Measurements from ENCODE around the gene PLA2G4A. TPM values are rescaled to one million over a fixed set of nuclear protein-coding genes. Genes with fewer than 3 reads are reported as not detected.

PLA2G4A gene
- total RNA-seq, 1 donor from 2014 or later: 5.2 TPM

DNA sequence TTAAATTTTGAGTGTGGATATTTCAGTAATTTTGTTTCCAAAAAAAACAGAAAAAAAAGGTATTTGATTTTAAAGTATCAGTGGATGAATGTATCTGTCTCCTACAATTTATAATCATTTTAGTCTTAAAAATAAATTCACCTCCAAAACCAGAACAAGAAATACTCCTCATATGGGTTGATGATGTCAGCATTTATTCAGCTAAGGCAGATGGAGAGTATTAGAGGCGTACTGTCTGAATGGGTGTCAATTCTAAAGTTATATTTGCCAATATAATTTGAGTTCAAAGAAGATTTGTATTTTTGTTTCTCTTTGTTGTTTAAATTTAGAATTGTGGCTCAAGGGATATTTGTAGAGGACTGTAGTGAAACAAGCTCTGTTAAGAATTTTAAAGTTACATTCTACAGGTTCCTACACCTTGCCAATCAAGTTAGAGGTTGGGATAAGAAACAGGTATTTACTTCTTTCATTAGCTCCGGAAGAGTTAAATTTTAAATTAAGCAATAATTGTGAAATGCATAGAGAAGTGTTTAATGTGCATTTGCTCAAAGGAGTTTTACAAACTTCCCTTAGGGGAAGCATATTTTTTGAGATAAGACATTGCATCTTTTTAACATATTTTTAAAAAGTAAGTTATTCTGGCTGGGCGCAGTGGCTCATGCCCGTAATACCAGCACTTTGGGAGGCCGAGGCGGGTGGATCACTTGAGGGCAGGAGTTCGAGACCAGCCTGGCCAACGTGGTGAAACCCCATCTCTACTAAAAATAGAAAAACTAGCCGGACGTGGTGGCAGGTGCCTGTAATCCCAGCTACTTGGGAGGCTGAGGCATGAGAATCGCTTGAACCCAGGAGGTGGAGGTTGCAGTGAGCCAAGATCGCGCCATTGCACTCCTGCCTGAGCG, 1.2 kb downstream of the PLA2G4A start:
- no peaks in the 10 kb centered on the region for H3K9me3 ChIP-seq (ENCODE audit: control insufficient read depth in 3 of 3, low read length in 3 of 3)
- H3K27me3 ChIP-seq (ENCODE audit: control insufficient read depth in 3 of 3, insufficient read depth in 3 of 3, low read length in 3 of 3): no peaks in the 10 kb centered on the region
- peak overlapping the region in 1 of 3 donors; percentile 82 for H3K4me3 ChIP-seq (ENCODE audit: low read length in 3 of 3)
- H3K27ac ChIP-seq (ENCODE audit: low read depth, low read length): no peak overlapping the region
- no peaks in the 10 kb centered on the region for H3K36me3 ChIP-seq (ENCODE audit: control insufficient read depth in 3 of 3, insufficient read depth in 3 of 3, low read length in 3 of 3)
- no peaks in the 10 kb centered on the region for H3K4me1 ChIP-seq (ENCODE audit: control insufficient read depth in 3 of 3, insufficient read depth in 3 of 3, low read length in 3 of 3)
- no peak overlapping the region for H3K9ac ChIP-seq (ENCODE audit: low read depth in 1 of 3, low read length in 3 of 3)

DNA sequence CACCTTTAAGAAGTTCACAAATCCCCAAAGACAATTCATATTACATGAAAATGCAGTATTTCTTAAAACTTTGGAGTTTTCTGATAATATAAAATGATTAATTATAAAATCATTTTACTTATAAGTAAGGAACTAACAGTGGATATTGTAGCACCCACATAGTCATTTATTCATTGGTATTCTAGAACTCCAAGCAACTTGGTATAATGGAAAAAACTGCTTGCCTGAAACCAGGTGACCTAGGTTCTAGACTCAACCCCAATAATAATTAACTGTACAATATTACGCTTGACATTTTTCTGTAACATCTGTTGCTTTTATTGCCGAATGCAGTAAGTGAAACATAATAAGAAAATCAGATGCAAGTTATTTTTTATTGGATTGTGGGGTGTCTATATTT, 2.4 kb downstream of the PLA2G4A start:
- no peak overlapping the region for H3K9ac ChIP-seq (ENCODE audit: low read depth in 1 of 3, low read length in 3 of 3)
- H3K4me3 ChIP-seq (ENCODE audit: low read length in 3 of 3): no peak overlapping the region
- H3K27me3 ChIP-seq (ENCODE audit: control insufficient read depth in 3 of 3, insufficient read depth in 3 of 3, low read length in 3 of 3): no peaks in the 10 kb centered on the region
- no peaks in the 10 kb centered on the region for H3K36me3 ChIP-seq (ENCODE audit: control insufficient read depth in 3 of 3, insufficient read depth in 3 of 3, low read length in 3 of 3)
- no peaks in the 10 kb centered on the region for H3K9me3 ChIP-seq (ENCODE audit: control insufficient read depth in 3 of 3, low read length in 3 of 3)
- H3K4me1 ChIP-seq (ENCODE audit: control insufficient read depth in 3 of 3, insufficient read depth in 3 of 3, low read length in 3 of 3): no peaks in the 10 kb centered on the region
- H3K27ac ChIP-seq (ENCODE audit: low read depth, low read length): no peak overlapping the region

DNA sequence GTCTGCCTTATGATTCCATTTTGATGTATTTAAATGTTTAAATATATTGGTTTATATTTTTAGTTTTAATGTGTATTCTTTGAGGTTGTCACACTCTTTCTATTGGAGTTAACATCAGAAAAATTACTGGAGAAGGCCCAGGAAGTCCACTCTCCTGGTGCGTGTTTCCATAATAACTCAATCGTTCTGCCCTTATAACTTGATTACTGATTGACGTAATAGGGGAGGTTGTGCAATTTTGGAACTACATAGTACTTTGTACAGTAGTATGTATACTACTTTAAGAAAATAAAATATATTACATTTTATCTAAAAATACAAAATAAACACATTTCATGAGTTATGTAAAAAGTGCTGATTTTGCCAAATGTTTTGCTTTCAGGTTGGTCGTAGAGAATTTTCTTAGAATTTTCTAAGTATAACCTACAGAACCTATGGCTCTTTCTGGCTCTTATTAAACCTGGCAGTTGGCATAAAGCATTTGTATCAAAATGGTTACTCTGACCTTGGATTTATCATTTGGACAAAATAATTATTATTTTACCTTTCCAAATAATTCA, 5.7 kb downstream of the PLA2G4A start:
- no peaks in the 10 kb centered on the region for H3K27me3 ChIP-seq (ENCODE audit: control insufficient read depth in 3 of 3, insufficient read depth in 3 of 3, low read length in 3 of 3)
- no peak overlapping the region for H3K4me3 ChIP-seq (ENCODE audit: low read length in 3 of 3)
- peaks cover 0 to 3% (median 0%) of the 10 kb centered on the region in 3 donors for H3K4me1 ChIP-seq (ENCODE audit: control insufficient read depth in 3 of 3, insufficient read depth in 3 of 3, low read length in 3 of 3)
- no peak overlapping the region for H3K9ac ChIP-seq (ENCODE audit: low read depth in 1 of 3, low read length in 3 of 3)
- H3K9me3 ChIP-seq (ENCODE audit: control insufficient read depth in 3 of 3, low read length in 3 of 3): no peaks in the 10 kb centered on the region
- H3K36me3 ChIP-seq (ENCODE audit: control insufficient read depth in 3 of 3, insufficient read depth in 3 of 3, low read length in 3 of 3): no peaks in the 10 kb centered on the region
- no peak overlapping the region for H3K27ac ChIP-seq (ENCODE audit: low read depth, low read length)

- H3K36me3 ChIP-seq (ENCODE audit: control insufficient read depth in 3 of 3, insufficient read depth in 3 of 3, low read length in 3 of 3): no peaks in the 10 kb centered on the region
- no peak overlapping the region for H3K9ac ChIP-seq (ENCODE audit: low read depth in 1 of 3, low read length in 3 of 3)
- peaks cover 0 to 3% (median 0%) of the 10 kb centered on the region in 3 donors for H3K4me1 ChIP-seq (ENCODE audit: control insufficient read depth in 3 of 3, insufficient read depth in 3 of 3, low read length in 3 of 3)
- no peak overlapping the region for H3K27ac ChIP-seq (ENCODE audit: low read depth, low read length)
- no peaks in the 10 kb centered on the region for H3K27me3 ChIP-seq (ENCODE audit: control insufficient read depth in 3 of 3, insufficient read depth in 3 of 3, low read length in 3 of 3)
- H3K9me3 ChIP-seq (ENCODE audit: control insufficient read depth in 3 of 3, low read length in 3 of 3): no peaks in the 10 kb centered on the region
- no peak overlapping the region for H3K4me3 ChIP-seq (ENCODE audit: low read length in 3 of 3)
Measured at GRCh38 chr1:186835448-186835847, 6.7 kb downstream of the PLA2G4A start.

DNA sequence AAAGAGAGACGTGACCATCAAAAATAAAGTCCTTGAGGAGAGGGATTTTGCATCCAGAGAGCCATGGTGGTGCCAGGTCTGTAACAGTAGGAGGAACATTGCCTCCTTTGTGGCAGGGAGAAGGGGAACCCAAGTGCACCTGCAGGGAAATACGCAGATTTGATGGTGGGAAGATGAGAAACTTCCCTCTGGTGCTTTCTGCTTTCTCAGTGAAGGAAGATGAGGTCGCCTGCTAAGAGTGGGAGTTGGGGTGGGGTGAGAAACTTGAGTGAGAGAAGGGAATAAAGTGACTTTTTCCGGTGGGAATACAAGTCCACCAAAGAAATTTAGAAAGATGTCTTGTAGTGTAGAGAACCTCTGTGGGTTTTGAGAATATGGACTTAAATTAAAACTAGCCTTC, 9.1 kb downstream of the PLA2G4A start:
- Histone ChIP-seq H3K27me3 (ENCODE audit: control insufficient read depth in 3 of 3, insufficient read depth in 3 of 3, low read length in 3 of 3) (no peaks in the 10 kb centered on the region), H3K9ac (ENCODE audit: low read depth in 1 of 3, low read length in 3 of 3) (no peak overlapping the region), H3K9me3 (ENCODE audit: control insufficient read depth in 3 of 3, low read length in 3 of 3) (no peaks in the 10 kb centered on the region), H3K4me1 (ENCODE audit: control insufficient read depth in 3 of 3, insufficient read depth in 3 of 3, low read length in 3 of 3) (peaks cover 0 to 3% (median 0%) of the 10 kb centered on the region in 3 donors), H3K4me3 (ENCODE audit: low read length in 3 of 3) (no peak overlapping the region), H3K36me3 (ENCODE audit: control insufficient read depth in 3 of 3, insufficient read depth in 3 of 3, low read length in 3 of 3) (no peaks in the 10 kb centered on the region), H3K27ac (ENCODE audit: low read depth, low read length) (no peak overlapping the region)

- no peaks in the 10 kb centered on the region for H3K36me3 ChIP-seq (ENCODE audit: control insufficient read depth in 3 of 3, insufficient read depth in 3 of 3, low read length in 3 of 3)
- H3K9me3 ChIP-seq (ENCODE audit: control insufficient read depth in 3 of 3, low read length in 3 of 3): no peaks in the 10 kb centered on the region
- H3K9ac ChIP-seq (ENCODE audit: low read depth in 1 of 3, low read length in 3 of 3): no peak overlapping the region
- no peaks in the 10 kb centered on the region for H3K27me3 ChIP-seq (ENCODE audit: control insufficient read depth in 3 of 3, insufficient read depth in 3 of 3, low read length in 3 of 3)
- no peak overlapping the region for H3K27ac ChIP-seq (ENCODE audit: low read depth, low read length)
- peaks cover 0 to 3% (median 0%) of the 10 kb centered on the region in 3 donors for H3K4me1 ChIP-seq (ENCODE audit: control insufficient read depth in 3 of 3, insufficient read depth in 3 of 3, low read length in 3 of 3)
- no peak overlapping the region for H3K4me3 ChIP-seq (ENCODE audit: low read length in 3 of 3)
Measured at GRCh38 chr1:186838380-186839040, 9.8 kb downstream of the PLA2G4A start.

DNA sequence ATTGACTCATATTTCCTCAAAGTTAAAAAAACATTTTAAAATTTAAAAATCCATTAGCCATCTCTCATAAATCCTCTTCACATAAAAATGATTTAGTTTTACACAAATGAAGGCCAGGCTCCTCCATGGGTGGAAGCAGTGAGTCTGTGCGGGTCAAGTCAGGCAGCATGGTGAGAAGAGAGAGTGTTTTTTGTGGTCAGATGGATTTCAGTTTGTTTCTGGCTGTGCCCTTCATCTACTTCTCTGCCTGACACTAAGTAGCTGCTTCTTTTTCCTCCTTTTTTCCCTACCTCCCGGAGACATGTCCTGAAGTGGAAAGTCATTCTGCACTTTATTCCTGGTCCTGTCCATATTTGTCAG, 10.3 kb downstream of the PLA2G4A start:
- Histone ChIP-seq H3K4me1 (ENCODE audit: control insufficient read depth in 3 of 3, insufficient read depth in 3 of 3, low read length in 3 of 3) (peaks cover 0 to 3% (median 0%) of the 10 kb centered on the region in 3 donors), H3K27me3 (ENCODE audit: control insufficient read depth in 3 of 3, insufficient read depth in 3 of 3, low read length in 3 of 3) (no peaks in the 10 kb centered on the region), H3K36me3 (ENCODE audit: control insufficient read depth in 3 of 3, insufficient read depth in 3 of 3, low read length in 3 of 3) (no peaks in the 10 kb centered on the region), H3K27ac (ENCODE audit: low read depth, low read length) (no peak overlapping the region), H3K9me3 (ENCODE audit: control insufficient read depth in 3 of 3, low read length in 3 of 3) (no peaks in the 10 kb centered on the region), H3K9ac (ENCODE audit: low read depth in 1 of 3, low read length in 3 of 3) (no peak overlapping the region), H3K4me3 (ENCODE audit: low read length in 3 of 3) (no peak overlapping the region)

GRCh38 chr1:186841599-186841998, 12.8 kb downstream of the PLA2G4A start:
- Histone ChIP-seq H3K36me3 (ENCODE audit: control insufficient read depth in 3 of 3, insufficient read depth in 3 of 3, low read length in 3 of 3) (no peaks in the 10 kb centered on the region), H3K27me3 (ENCODE audit: control insufficient read depth in 3 of 3, insufficient read depth in 3 of 3, low read length in 3 of 3) (no peaks in the 10 kb centered on the region), H3K4me1 (ENCODE audit: control insufficient read depth in 3 of 3, insufficient read depth in 3 of 3, low read length in 3 of 3) (peaks cover 0 to 3% (median 0%) of the 10 kb centered on the region in 3 donors), H3K9me3 (ENCODE audit: control insufficient read depth in 3 of 3, low read length in 3 of 3) (no peaks in the 10 kb centered on the region), H3K27ac (ENCODE audit: low read depth, low read length) (no peak overlapping the region), H3K4me3 (ENCODE audit: low read length in 3 of 3) (no peak overlapping the region), H3K9ac (ENCODE audit: low read depth in 1 of 3, low read length in 3 of 3) (no peak overlapping the region)

GRCh38 chr1:186842547-186842946, 13.8 kb downstream of the PLA2G4A start:
- H3K4me1 ChIP-seq (ENCODE audit: control insufficient read depth in 3 of 3, insufficient read depth in 3 of 3, low read length in 3 of 3): peaks cover 0 to 3% (median 0%) of the 10 kb centered on the region in 3 donors
- no peak overlapping the region for H3K4me3 ChIP-seq (ENCODE audit: low read length in 3 of 3)

GRCh38 chr1:186843226-186843625, 14.5 kb downstream of the PLA2G4A start:
- Histone ChIP-seq H3K27ac (ENCODE audit: low read depth, low read length) (no peak overlapping the region), H3K4me3 (ENCODE audit: low read length in 3 of 3) (no peak overlapping the region), H3K9me3 (ENCODE audit: control insufficient read depth in 3 of 3, low read length in 3 of 3) (no peaks in the 10 kb centered on the region), H3K27me3 (ENCODE audit: control insufficient read depth in 3 of 3, insufficient read depth in 3 of 3, low read length in 3 of 3) (no peaks in the 10 kb centered on the region), H3K9ac (ENCODE audit: low read depth in 1 of 3, low read length in 3 of 3) (no peak overlapping the region), H3K36me3 (ENCODE audit: control insufficient read depth in 3 of 3, insufficient read depth in 3 of 3, low read length in 3 of 3) (no peaks in the 10 kb centered on the region), H3K4me1 (ENCODE audit: control insufficient read depth in 3 of 3, insufficient read depth in 3 of 3, low read length in 3 of 3) (peaks cover 0 to 3% (median 0%) of the 10 kb centered on the region in 3 donors)

More at GRCh38 chr1:186842547-186842946, 13.8 kb downstream of the PLA2G4A start:
- no peak overlapping the region for H3K27ac ChIP-seq (ENCODE audit: low read depth, low read length)
- H3K27me3 ChIP-seq (ENCODE audit: control insufficient read depth in 3 of 3, insufficient read depth in 3 of 3, low read length in 3 of 3): no peaks in the 10 kb centered on the region
- H3K36me3 ChIP-seq (ENCODE audit: control insufficient read depth in 3 of 3, insufficient read depth in 3 of 3, low read length in 3 of 3): no peaks in the 10 kb centered on the region
- no peak overlapping the region for H3K9ac ChIP-seq (ENCODE audit: low read depth in 1 of 3, low read length in 3 of 3)
- no peaks in the 10 kb centered on the region for H3K9me3 ChIP-seq (ENCODE audit: control insufficient read depth in 3 of 3, low read length in 3 of 3)

All from skeletal muscle tissue (tissue), 4 donors.